Fibroblast of skin of right biceps (primary cell): ENCODE measurements around the gene IDH3B.
"Not testable (repeated sequence)": the region's sequence is repeated elsewhere in the genome, so short reads cannot be mapped to it uniquely, and the experiment has no call there.

Experiments used
- DNase-seq: peaks from one replicate; pipeline ENCODE4 v3.0.0-alpha.2; 2013

The IDH3B gene

DNA sequence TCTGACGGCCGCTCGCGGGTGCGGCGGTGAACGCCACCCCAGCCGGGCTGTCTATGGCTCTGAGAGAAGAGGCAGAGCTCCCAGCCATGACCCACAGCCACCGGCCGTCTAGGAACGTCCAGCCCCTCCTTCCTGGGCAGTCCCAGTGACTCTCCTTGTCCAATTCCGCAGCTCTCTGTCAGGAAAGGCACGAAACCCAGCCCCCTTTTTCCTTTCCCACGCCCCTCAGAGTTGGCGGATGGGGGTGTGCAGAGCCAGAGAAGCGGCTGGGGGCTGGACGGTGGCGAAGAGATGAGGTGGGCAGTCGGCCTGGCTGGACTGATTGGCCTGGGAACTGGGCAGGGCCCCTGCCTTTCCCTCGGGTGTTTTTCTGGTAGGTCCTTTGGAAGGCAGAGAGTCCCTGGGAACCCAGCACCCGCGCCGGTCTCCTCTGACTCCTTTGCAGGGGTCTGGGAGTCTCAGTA, 30.0 kb upstream of the IDH3B start:
- DNase-seq, result no peak

DNA sequence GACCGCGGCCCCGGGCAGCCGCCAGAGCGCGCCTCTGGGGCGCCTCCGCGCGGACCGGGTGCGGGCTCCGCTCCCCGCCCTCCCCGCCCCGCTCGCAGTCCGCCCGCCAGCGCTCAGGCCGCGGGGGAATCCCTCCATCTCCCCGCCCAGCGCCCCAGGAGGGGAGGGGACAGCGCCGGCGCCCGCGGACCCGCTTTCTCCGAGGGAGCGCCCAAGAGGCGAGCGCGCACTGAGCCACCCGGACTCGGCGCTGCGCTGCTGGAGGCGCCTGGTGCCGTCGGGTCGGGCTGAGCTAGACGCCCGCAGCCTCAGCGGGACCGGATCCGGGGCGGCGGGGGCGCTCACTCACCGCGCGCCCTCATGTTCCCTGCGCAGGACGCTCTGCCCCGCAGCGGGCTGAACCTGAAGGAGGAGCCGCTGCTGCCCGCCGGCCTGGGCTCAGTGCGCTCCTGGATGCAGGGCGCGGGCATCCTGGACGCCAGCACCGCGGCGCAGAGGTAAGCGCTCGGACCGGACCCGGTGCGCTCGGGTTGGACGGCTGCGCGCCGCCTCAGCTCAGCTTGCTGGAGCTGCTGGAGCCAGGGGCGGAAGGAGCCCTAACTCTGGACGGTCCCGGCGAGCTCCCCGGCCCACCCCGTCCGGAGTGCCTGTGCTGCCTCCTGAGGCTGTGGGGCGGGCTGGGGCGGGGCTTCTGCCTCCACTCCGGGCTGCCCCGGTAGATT, 29.4 kb upstream of the IDH3B start:
- peak; percentile 34 for DNase-seq

DNA sequence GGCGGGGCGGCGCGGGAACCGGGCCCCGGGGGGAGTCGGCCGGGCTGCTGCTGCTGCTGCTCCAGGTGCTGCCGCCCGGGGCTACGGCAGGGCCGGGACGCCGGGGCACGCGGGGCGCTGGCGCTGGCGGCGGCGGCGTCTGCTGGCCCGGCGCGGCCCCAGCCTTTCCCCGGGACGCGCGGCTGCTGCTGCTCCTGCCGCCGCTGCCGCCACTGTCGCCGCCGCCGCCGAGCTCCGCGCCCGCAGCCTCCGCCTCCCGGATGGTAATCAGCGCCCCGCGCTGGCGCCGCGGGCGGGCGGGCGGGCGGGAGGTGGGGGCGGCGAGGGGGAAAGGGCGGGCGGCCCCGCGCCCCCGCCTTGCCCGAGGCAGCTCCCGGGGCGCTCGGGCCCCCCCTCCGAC, 28.9 kb upstream of the IDH3B start:
- no peak for DNase-seq

DNA sequence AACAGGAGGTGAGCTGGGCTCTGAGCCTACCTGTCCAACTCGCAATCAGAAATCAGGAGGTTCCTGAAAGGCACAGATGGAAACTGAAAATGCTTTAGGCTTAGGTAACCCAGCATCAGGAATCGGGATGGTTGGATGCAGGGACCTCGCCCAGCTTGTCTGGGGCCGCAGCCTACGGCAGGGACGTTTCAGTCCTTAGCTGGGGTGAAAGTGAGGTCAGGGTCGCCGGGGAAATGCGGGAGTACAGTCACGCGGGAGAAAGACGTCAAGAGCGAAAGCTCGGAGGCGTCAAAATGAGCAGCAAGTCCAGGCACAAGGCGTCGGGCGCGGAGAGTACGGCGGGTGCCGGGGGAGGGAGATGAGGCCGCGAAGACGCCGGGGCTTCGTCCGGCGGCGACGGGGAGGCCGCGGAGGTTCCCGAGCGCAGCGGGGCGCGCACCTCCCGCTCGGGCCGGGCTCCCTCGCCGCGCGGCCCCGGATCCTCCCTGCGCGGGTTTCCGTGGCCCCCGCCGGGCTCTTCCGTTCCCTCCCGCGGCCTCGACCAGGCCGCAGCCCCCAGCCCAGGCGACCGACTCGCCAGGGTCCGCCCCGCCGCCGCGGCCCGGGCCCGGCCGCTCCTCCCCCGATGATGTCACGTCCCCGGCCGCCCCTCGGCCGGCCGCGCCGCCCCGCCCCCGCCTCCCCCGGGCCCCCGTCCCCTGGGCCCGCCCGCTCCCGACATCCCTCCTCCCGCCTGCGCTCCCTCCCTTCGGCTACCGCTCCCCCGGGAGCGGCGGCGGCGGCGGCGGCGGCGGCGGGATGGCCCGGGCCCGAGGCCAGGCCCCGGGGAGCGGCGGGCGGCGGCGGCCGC, 28.2 kb upstream of the IDH3B start, which contains the start of gene EBF4:
Gene EBF4 (plus strand): TSS at position 745 of the 850 bp plus-strand sequence. CDS start 866 bp downstream, outside the sequence.
- peak; percentile 40 for DNase-seq

DNA sequence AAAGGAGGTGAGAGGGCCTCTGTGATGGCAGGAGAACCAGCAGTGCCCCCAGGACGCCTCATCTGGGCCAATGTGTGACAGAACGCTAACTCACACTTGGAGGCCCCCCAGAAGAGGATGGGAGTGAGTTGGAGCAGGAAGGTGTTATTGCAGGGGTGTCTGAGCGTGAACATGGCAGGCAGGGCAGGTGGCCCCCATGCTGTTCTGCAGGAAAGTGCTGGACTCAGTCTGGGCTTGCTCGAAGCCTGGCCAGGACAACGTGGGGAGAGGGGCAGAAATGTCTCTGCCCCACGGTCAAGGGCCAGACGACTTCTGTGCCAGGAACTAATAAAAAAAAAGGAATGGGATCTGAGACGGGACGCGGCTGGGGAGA, 27.6 kb upstream of the IDH3B start:
- no peak for DNase-seq

DNA sequence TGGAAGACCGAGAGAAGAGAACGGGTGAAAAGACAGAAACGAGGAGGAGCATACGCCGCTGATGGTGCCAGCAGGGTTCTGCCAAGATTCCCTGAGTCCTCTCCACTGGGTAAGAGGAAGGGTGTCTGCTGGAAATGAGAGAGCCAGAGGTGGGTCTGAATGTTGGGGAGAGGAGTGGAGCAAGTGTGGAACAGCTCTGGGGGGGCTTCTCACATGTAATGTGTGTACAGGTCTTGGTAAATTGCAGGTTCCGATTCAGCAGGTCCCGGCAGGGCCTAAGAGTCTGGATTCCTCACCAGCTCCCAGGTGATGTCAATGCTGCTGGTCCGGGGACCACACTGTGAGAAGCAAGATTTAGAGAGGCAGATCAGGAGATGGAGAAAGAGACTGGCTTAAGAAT, 27.1 kb upstream of the IDH3B start:
- no peak for DNase-seq

DNA sequence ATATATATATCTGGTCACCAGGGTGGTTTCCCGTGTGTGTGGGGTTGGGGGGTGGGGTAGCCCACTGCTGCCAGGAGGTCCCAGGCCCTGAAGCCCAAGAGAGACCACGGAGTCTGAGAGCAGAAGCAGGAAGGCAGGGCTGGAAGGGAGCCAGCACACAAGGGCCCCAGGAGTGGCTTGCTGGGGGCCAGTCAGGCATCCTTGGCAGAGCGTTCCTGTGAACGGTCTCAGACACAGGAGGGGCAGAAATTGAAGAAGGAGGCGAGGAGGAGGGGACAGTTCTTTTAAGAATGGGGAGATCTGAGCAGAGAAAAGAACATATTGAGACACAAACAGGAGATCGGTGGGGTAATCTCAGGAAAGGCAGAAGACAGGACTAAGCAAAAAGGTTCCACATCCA, 26.7 kb upstream of the IDH3B start:
- DNase-seq, result no peak

DNA sequence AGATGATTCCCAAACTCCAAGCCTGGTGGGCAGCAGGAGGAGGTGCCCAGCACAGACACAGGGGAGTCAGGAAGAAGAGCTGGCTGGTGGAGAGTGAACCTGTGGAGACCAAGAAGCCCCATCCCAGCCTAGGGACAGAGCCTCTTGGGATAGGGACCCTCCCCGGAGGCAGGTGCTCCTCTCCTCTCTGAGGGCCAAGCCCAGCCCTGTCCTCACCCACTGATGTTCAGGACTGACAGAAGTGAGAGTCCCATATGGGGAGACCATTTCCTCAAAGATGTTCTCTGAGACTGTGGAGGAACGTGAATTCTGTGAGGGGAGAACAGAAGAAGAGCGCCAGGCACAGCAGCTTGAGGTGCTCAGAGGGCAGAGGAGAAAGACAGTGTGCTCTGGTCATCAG, 26.2 kb upstream of the IDH3B start:
- DNase-seq, result no peak

DNA sequence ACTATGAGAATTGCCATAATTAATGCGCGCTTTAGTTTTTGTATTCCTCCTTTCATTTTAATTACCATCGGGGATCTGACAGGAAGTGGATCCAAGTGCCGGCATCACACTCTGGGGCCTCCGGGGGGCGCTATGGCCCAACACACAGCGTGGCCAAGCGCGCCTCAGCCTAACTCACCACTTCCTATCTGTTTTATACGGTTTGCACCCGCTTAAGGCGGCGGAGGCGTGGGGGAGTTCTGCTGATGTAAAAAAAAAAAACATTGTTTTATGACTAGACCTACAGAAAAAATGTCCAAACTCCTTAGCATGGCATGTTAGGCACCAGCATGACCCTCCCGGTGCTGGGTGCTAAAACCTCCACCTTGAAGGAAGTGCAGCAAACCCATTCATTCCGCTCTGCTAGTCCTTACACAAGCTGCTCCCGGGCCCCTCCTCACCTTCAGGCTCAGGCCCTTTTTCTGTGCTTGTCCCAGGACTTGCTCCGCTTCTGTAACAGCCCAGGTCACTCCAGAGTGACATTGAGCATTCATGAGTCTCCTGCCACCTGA, 24.1 kb upstream of the IDH3B start:
- DNase-seq, result peak; percentile 48

DNA sequence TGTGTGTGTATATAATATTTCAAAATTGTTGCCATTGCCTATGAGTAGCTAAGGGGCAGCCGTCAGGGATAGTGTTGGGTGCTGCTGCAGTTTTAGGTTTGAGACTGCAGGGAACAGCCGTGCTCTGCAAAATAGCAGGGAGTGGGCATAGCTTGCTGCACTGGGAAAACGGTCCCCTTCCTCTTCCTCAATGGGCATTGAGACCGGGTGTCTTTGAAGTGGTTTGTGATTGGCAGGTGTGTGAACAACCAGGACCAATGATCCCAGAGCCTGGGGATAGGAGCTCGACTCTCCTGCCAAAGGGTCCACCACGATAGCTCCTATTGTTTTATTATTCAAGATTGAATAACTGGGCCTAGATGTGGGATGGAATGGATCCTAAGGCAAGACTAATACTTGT, 23.5 kb upstream of the IDH3B start:
- DNase-seq, result no peak

DNA sequence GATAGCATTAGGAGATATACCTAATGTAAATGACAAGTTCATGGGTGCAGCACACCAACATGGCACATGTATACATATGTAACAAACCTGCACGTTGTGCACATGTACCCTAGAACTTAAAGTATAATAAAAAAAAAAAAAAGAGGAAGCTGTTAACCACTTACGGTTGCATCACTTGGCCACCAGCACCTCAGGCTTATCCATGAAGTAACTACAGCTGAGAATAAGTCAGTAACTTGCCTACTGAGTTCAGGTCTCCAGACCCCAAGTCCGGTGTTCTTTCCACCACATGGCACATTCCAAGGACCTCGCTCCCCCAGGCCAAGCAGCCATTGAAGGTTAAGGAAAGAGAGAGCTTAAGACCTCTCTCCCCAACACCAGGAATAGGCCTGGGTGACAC, 20.8 kb upstream of the IDH3B start:
- DNase-seq, result not testable (repeated sequence)

DNA sequence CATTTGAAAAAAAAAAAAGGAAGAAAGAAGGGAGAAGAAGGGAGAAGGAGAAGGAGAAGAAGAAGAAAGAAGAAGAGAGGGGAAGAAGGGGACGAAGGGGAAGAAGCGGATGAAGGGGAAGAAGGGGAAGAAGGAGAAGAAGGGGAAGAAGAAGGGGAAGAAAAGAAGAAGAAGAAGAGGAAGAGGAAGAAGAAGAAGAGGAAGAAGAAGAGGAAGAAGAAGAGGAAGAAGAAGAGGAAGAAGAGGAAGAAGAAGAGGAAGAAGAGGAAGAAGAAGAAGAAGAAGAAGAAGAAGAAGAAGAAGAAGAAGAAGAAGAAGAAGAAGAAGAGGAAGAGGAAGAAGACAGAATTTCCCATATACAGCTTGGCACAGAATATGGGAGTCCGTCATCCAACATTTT, 18.0 kb upstream of the IDH3B start:
- DNase-seq, result not testable (repeated sequence)

DNA sequence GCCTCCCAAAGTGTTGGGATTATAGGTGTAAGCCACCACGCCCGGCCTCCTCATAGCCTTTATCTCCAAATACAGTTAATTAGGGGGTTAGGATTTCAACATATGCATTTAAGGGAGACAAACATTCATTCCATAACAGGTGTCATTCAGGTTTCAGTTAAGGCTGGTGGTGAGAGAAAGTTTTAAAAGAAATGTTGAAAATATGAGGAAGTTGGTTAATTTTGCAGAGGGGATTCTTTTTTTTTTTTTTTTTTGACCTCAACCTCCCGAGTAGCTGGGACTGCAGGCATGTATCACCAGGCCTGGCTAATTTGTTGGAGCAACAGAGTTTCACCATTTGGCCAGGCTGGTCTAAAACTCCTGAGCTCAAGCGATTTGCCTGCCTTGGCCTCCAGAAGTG, 16.0 kb upstream of the IDH3B start:
- no peak for DNase-seq

DNA sequence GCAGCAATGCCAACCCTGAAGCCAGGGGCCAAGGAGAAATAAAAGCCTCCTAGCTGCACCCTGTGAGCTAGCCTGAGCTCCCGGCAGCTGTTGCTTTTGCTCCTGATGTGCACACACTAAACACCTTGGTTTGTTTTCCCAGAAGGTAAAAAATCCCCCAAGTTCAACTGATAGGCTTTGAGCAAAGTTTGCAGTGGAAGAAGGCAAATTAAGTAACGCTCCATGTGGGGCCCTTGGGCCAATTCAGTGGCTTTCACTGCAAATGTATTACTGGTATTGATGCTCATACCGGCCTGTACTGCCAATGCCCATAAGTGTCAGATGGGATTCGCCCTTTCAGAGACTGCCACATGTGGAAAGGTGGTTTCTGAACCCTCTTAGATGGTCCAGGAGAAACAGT, 9.4 kb upstream of the IDH3B start:
- no peak for DNase-seq

DNA sequence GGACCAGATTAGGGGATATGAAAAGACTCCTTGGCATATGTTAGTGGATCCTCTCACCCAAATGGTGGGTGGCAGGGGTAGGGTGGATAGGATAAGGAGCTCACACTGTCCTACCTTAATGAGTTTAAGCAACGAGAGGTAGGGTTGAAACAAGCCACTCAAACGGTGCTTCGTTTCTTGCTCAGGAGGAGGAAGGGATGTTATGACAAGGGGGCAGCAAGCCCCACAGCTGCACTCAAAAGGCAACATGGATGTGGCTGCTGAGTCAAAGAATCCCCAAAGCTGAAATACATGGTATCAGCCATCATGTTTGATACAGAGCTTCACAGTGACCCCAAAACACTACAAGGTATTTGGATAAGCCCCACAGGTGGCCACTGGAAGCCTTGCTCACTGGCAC, 8.4 kb upstream of the IDH3B start:
- DNase-seq, result no peak

DNA sequence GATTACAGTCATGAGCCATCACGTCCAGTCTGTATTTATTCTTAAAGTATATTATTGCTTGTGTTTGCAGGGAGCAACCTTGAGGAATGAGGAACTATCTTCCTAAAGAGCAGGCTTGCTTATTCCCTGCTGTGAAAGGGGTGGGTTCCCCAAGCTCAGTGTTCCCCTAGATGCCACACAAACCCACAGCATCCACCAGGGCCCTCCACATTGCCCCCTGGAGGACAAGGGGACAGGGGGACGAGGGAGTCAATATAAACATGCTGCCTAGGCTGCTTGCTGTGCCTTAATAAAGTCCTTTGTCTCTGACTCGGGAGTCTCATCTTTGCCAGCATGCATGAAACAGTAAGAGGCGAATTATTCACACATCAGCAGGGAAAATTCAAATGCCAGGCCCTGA, 8.0 kb upstream of the IDH3B start:
- no peak for DNase-seq

DNA sequence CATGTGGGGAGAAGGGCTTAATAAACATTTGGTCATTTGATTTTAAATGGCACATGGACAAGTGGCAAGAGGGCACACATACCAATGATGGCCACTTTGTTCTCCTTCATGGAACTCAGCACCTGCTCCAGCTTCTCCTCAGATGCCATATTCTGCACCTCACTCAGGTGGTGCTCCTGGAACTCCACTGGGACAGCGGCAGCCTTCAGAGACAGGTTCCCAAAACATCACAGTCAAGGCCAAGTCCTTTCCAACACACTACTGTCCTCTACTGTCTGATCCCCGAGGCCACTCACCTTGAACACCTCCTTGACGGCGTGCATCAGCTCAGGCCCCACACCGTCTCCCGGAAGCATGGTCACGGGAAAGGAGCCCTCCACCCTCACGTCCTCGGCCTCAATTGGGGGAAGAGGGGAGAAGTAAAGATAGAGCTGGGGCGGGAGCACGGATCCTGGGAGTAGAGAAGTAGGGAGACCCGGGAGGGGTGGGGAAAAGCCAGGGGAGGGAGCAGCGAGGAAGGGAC, 591 bp downstream of the IDH3B start:
- DNase-seq, result no peak

DNA sequence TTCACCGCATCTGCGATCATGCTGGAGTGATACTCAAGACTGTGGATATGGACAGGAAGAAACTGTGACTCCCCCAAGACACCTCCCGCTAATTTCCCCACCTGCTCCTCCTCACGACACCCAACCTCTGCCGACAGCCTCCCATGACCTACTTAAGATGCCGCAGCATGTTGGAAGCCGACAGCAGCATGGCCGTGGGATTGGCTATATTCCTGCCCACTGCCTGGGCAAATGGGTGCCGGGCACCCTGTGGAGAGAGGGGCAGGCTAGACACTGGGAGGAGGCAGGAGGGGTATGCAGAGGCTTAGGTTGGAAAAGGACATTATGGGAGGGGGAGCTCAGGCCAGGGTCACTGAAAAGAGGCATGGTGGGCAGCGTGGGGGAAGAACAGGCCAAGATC, 4.5 kb downstream of the IDH3B start:
- no peak for DNase-seq

DNA sequence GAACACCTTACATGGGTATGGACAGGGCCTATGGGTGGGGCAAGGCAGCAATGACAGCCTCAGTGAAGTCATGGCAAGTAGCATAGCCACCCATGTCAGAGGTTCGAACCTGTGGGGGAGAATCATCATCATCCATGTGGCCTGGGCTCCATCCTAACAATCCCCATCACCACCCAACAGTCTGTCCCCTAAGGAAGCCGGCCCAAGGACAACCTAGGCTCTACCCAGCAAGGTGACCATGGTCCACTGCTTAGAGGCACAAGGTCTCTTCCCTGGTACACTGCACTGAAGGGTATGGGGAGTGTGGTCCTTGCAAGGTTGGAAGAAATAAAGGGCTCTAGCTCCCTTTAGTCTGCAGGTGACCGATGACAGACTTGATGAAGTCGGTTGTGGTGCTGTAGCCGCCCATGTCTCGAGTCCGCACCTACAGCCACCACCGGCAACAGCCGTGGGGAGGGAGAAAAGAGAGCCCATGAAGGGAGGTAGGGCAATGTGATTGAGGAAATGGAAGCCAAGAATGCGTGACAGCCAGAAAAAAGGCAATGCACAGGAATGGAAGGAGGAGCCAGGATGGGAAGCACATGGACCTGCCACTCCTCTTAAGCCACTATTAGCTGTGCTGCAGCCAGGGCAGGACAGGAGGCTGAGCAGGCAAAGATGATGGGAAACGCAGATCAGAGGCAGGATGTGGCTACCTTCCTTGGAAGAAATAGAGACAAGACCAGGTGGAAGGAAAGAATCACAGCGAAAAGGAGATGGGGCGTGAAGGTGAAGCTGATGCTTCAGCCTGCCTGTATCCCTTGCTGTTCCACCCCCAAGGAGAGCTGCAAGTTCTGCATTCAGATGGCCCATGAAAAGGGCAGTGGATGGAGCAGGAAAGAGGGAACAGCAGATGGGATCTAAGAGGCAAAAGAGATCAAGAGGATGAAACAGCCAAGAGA, 5.3 kb downstream of the IDH3B start:
- peak; percentile 8 for DNase-seq

DNA sequence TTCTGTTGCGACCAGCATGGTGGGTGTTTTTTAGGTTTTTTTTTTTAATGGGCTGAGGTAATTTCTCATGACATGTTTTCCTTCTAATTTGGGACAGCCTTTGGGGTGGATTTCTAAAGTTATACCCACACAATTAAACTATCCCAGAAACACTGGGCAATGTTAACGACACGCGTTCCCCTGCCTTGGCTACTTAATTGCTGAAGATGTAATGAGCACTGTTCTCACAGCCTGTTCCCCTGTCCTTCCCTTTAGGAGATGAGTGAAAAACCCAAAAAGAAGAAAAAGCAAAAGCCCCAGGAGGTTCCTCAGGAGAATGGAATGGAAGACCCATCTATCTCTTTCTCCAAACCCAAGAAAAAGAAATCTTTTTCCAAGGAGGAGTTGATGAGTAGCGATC, 6.3 kb downstream of the IDH3B start:
- DNase-seq, result no peak

DNA sequence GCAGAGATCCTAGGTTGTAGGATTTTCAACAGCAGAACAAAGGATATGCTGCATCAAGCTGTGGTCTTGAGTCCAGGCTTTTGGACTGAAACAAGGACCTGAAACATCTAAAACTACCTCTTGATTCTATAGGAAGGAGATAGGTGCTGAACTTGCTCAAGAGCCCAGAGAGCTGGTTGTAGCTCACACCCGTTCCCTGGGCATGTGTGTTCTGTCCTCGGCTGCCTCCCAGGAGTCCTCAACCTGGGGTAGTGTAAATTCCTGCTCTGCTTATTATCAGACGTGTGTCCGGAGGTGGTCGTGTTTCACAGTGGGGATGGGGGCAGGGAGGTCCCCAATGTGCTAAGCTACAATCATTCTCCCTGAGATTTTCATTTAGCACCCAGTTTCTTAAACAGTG, 6.8 kb downstream of the IDH3B start:
- no peak for DNase-seq

DNA sequence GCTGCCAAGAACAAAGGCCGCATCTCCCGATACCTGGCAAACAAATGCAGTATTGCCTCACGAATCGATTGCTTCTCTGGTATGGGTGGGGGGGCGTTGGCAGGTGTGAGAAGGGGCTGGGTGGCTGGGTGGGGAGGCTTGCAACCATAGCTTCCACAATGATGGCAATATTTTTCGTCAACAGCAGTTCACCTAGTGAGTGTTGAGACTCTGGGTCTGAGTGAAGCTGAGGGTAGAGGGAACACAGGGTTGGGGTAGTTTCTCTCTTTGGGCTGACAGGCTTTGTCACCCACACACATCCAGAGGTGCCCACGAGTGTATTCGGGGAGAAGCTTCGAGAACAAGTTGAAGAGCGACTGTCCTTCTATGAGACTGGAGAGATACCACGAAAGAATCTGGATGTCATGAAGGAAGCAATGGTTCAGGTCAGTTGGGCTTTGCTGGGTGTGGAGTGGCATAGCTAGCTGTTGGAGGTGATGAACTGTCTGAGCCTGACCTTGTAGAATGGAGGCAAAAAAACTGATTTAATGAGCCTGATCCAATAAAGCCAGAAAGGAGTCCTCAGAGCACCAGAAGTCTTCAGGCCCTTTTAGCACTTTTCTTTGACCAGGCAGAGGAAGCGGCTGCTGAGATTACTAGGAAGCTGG, 7.4 kb downstream of the IDH3B start:
- no peak for DNase-seq
